Hematopoietic multipotent progenitor cell treated with erythropoietin and hydrocortisone succinate and interleukin-3 and kit ligand, for 6 days (in vitro differentiated cells): ENCODE results near the gene LIN28B.
"Not testable (repeated sequence)": the region's sequence is repeated elsewhere in the genome, so short reads cannot be mapped to it uniquely, and the experiment has no call there.

ENCODE experiments used
- DNase-seq: peaks from one replicate; pipeline ENCODE4 v3.0.0-alpha.2; 2015

Gene LIN28B

DNA sequence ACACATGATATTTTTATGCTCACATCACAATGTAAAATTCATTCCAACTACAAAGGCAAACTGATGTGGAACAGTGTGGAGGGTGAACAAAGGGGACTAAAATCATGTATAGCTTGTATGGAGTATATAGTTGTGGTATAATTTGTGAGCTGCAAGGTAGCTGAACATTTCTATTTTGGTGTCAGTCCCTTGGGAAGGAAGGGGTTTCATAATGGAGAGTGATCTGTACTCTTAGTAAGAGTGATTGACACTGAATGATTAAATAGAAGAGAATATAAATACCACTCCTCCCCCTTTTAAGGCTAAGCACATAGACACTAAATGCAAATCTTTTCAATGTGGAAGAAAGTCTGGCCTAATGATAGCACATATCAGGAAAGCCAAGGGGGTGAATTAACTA is 118.3 kb downstream of the LIN28B start:
- DNase-seq = no peak

DNA sequence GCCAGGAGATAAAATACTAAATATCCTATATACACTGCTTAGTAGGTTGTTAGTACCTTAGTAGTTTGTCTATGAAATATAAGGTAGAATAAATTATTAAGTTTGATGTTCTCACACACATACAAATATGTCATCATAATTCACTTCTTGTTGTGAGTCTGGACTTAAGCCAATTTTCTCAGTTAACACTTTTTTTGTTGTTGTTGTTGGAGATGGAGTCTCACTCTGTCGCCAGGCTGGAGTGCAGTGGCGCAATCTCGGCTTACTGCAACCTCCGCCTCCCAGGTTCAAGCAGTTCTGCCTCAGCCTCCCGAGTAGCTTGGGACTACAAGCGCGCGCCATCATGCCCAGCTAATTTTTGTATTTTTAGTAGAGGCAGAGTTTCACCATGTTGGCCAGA is 119.5 kb downstream of the LIN28B start:
- DNase-seq = not testable (repeated sequence)

DNA sequence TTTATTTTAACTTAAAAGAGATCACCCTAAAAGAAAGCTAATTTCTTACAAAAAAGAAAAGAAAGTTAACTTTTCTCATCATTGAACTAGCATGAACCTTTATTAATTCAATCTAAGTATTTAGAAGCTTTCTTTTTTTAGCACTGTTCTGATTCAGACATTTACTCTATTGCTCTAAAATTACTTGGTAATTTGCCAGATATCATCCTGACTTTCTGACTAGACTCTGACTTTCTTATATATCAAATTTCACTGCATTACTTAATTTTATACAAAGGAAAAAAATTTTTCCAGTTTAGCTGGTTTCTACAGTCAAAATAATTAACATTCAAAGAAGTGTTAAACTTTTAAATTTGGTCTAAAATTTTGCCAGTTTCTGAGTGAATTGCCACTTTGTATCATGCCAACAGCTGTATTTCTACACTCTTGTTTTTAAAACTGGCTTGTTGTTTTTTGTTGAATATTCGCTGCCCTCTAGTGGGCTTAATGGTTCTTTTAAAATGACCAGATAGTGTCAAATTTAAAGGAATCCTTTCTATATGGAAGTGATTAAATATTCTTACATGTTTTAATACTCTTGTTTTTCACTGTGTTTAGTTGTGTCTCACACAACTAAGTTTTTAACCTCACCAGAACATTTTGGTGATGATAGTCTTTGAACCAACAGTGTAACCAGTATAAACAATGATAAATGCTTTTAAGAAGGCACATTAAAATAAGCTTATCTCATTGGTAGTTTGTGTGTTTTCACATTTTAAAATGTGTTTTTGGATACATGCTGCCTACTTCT is 120.9 kb downstream of the LIN28B start:
- peak; percentile 72 for DNase-seq

DNA sequence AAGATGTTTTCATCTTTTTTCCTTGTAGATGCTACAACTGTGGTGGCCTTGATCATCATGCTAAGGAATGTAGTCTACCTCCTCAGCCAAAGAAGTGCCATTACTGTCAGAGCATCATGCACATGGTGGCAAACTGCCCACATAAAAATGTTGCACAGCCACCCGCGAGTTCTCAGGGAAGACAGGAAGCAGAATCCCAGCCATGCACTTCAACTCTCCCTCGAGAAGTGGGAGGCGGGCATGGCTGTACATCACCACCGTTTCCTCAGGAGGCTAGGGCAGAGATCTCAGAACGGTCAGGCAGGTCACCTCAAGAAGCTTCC is 121.4 kb downstream of the LIN28B start:
- DNase-seq = no peak

DNA sequence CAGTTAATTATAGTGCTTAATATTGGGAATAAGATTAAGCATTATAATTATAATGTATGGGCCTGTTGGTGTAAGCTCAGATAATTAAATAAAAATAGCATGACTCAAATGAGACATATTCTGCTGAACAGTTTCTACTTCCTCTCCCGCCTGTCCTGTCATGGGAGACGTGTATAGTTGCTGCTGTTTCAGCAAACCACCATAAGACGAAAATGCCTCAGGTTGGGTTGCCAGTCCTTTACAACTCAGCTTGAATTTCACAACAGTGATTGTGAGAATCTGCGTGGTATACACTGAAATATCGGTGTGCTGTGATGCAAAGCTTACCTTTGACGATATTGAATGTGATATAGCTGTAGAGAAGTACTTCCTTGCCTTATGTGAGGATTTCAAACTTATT is 123.4 kb downstream of the LIN28B start:
- no peak for DNase-seq

DNA sequence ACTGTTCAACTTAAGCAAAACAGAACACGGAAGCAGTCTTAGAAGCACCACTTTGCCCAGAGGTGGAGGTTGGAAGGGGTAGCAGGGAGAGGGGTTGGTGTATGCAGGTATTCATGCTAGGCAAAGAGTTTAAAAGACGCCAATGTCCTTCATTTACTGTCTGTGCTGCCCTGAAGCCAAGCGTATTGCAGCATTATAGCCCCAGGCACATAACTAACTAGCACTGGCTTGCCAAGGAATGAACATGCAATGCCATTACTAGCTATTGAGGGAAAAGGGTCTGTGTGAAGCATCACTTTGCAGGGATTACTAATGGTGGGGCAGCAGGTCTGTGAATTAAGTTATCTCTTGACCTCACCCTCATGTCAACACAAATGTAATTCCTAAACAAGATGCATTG is 124.8 kb downstream of the LIN28B start:
- DNase-seq = not testable (repeated sequence)

DNA sequence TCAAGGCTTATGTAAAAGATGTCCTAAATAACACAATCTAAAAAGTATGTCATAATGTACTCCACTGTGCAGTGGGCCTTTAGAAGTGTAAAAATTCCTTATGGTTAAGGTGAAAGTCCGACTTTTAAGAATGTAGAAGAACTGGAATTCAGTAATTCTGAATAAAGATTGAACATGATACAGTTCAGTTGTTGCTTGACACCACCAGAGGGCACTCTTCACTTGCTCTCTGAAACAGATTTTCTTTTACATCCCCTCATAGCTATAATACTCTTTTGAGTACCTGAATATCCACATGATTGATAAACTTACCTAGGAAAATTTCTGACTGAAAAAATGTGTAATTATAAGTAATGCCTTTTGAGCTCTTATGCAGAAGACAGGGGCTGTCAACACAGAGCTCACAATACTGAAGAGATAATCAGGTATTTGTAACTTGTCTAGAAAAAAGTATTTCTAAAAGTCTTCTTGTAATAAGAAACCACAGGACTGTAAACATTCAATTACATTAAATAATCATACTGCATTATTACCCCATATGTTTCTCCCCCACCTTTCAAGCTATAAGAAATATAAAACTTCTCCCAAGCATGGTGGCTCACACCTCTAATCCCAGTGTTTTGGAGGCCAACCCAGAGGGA is 130.8 kb downstream of the LIN28B start:
- DNase-seq = peak; percentile 75

DNA sequence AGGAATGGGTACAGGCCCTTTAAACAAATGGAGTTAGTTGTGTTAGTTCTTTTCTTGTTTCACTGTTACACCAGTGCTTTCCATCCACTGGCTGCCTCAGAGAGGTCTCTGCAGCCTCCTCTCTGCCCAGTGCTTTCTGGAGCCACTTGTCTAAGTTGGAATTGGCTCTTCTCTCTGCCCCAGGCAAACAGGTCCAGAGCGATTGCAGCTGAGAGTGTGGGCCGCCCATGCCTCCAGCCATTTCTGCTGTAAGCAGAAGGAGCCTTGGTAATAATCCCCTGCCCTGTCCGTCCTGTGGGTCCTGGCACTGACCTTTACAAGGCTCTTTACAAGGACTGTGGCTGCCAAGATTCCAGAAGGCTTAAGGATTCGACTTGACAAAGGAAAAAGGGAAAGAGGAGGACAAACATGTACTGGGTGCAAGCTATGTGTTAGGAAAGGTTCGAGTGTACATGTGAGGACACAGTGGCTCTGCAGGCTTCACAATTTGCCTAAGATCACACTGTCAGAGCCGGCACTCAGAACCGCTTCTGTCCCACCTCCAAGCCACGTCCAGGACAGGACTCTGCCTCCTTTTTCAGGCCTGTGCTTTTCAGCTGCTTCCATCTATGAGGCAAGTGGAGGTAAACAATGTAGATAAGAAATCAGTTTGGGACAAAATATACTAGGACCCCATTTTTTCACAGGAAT is 134.4 kb downstream of the LIN28B start:
- no peak for DNase-seq

DNA sequence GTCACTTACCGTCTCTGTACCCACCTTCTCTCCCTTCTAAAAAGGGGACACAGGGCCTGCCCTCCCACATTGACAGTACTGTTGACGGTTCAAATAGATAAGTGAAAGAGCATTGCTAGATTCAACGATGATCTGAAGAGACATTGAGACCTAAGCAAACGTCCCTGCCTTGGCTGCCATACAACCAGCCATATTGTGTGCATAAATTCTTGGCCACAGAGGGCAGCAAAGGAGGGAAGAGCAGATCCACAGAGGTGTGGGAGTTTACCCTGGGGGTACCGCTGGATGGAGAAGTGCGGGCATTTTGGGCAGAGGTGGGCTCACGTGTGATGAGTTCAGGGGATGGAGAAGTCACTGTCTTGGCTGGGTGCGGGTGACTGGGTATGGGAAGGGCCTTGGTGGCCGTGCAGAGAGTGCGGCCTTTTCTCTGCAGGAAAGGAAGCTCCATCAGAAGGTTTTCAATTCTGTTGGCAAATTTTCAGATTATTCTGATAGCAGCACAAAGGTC is 137.3 kb downstream of the LIN28B start:
- DNase-seq = no peak

DNA sequence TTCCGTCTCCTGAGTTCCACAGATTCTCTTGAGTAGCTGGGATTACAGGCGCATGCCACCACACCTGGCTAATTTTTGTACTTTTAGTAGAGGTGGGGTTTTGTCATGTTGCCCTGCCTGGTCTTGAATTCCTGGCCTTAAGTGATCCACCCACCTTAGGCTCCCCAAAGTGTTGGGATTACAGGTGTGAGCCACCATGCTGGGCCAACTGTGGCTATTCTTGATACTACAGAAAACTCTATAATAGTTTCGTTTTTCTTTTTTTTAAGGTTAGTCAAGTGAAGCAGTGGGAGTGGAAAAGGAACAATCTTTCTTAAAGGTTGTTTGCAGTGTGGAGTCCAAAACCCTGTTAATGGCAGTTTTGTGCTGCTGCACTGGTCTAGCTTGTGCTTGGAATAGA is 138.2 kb downstream of the LIN28B start:
- no peak for DNase-seq

DNA sequence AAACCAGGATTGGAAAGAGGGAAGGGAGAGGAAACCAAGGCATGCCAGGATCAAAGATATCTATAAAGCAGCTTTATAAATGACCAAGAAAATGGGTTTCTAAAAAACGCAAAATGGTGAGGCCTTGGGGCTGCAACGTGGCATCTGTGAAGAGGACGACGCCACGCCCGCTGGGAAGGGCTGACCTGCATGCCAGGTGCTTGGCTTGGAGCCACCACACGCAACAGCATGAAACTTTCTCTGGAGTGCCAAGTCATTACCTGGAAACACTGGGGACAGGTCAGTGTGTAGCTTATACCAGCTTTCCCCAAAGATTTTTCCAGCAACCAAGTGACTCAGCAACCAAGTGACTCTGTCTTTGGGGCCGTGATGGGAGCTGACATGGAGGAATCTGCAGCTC is 140.4 kb downstream of the LIN28B start:
- no peak for DNase-seq

DNA sequence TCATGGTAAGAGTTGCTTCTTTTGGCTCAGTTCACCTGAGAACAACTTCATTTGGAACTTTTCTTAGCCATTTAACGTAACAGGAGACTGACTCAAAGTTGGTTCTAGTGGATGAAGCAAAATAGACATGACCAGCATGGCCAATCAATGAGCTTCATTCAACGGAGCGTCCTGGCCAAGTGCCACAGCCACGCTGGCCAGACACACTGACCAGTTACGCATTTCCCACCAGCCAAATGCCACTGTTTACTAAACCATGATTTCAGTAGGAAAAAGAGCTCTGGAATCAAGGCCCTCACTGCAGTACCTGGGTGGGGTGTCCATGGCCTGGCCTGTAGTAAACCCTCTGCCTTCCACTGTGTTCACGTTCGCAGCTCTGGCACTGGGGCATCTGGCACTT is 142.5 kb downstream of the LIN28B start:
- no peak for DNase-seq

DNA sequence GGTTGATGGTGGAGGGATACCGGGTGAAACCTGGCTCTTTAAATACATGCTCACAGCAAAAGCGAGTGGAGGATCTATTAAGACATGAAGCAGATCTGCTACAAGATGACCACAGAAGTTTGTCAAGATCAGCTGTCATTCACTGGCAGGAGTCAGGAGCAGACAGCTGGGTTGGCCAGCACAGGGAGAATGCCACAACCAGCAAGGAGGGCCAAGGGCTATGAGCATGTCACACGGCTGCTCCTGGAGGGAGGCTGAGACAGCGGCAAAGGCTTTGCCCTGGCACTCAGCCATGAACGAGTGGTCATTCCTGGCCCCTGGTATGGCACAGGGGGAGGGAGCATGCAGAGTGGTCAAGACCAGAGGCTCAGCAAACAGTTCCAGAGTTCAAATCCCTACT is 145.3 kb downstream of the LIN28B start:
- no peak for DNase-seq

DNA sequence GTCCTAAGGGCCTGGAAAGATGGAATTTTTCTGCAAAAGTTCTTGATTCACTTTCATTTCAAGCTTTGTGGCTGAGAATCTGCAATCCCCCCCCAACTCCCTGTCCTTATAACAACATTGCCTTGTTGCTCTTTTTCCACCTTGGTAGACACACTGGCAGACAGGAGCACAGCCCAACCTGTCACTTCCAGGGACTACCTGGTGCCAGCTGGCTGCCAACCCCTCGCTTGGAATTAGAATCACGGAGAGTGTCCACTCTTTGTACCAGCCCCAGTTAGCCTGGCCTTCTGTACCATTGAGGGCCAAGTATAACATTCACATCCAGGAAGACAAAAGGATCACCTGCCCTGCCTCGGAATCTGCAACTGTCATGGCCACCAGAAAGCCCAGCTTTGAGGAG is 148.2 kb downstream of the LIN28B start:
- DNase-seq = no peak

DNA sequence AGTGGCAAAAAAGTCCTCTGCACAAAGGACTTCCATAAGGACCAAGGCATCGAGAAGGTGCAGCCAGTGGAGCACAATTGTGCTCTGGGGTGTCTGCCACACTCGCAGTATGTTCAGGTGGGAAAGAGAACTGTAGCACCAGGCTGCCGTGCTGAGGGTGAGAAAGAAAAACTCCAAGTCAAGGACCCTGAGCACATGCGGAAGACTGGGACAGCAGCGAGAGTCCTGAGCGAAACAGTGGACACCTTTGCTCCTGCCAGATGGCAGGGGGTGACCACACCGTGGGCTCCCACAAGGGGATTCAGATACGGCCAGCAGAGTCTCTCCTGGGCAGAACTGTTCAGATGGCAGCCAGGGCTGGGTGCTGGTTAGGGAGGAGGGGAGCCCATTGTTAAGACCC is 149.4 kb downstream of the LIN28B start:
- no peak for DNase-seq

DNA sequence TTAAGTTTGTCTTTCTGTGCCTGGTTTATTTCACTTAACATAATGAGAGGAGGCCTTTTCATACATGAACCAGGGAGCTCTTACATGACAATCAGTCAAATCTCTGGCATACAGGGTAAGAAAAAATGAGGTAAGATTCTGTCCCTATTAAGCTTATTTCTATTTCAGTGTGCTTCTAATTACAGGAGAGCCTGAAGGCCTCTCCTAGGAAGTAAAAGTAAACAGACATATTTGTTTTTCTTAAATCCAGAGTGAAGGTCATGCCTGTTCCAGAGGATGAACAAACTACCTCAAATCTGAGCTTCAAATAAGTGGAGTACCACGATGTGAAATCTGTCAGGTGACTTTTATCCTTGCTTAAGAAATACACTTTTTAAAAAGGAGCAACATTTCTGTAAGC is 150.3 kb downstream of the LIN28B start:
- DNase-seq = no peak

DNA sequence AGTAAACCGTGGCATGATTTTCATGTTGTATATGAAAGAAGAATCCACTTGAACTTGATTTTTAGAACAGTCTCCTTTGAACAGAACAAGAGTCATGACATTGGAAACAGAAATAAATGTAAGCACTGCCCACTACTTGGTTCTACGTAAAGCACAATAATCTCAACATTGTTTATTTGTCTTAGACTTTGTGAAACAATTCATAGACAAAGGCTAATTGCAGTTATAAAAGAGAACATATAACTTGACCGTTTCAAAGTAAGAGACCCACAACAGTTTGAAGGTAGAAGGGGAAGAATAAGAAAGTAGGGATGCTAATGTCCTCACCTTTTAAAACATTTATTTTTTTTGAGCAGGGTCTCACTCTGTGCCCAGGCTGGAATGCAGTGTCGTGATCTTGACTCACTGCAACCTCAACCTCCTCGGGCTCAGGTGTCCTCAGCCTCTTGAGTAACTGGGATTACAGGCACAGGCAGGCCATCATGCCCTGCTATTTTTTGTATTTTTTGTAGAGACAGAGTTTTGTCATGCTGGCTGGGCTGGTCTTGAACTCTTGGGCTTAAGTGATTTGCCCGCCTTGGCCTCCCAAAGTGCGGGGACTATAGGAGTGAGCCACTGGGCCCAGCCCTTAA is 151.8 kb downstream of the LIN28B start:
- no peak for DNase-seq

DNA sequence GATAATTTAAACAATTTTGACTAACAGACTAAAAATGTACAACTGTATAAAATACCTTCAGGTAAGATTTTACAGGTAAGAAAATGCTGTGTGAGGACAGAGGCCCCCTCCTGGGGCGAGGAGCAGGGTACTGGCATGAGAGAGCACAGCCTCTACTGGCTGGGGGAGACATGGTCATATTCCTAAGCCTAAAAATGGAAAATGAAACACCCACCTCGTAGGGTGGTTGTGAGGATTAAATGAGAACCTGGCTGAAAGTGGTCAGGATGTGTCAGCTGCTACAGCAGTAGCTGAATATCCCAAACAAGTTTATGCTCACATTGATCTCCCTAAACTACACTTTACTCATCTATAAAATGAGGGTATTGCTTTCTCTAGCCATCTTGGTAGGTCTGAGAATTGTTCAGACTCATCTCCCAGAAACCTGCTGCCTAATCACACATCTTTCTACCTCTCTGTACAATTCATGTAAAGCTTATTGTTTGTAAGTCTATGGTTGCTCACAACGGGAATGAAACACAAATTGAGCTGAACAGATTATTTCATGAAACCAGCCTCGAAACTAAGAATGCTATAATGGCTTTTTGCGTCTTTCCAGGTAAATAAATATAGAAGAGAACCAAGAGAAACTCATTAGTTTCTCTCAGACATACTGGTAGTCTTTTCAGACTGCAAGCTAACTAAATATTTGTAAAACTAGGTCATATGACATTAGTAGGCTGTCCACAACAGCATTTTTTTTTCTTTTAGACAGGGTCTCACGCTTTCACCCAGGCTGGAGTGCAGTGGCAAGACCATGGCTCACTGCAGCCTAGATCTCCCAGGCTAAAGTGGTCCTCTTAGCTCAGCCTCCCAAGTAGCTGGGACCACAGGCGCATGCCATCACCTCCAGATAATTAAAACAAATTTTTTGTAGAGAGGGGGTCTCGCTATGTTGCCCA is 153.3 kb downstream of the LIN28B start:
- DNase-seq = no peak

DNA sequence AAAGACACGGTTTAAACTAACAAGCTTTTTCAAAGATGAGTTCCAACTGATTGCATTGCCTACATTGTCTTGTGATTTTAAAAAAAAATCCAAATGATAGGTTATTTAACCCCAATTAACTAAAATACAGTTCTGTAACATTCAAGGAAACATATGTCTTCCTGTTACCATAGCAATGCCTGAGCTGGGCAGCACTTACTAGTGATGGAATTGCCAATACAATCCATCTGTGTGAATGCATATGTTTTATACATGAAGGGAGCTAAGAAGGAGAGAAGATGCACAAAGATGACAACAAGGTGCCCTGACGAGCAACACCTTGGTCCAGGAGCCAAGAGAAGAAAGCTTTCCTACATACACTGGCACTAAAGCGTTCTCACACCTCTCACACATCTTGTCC is 154.2 kb downstream of the LIN28B start:
- DNase-seq = no peak

DNA sequence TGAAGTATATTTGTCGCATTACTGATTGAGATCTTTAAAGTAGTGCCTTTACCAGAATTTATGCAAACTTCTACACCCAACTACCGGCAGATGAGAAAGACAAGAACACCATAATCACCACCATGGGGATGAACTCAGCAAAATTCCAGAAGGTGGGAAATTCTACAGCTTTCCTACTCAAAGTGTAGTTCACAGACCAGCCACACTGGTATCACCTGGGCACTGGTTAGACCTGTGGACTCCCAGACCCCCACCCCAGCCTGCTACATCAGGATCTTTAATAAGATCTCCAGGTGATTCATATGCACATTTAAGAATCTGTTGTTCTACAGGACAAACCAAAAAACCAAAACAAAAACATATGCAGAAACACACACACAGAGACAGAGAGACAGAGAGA is 155.0 kb downstream of the LIN28B start:
- DNase-seq = no peak

DNA sequence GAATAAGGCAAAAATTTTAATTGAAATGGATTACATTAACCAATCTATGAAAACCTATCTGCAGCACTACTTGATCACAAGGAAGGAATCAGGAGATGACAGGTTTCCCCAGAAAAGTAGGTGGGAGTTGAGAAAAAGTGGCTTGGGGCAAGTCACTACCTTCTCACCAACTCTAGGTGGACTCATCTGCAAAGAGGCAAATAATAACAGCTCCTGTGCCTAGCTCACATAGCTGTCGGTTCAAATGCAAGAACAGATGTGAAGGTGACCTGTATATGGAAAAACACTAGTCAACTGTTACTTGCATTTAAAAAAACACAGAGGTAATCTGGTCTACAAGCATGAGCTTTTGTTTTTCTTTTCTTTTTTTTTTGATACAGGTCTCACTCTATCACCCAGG is 155.7 kb downstream of the LIN28B start:
- no peak for DNase-seq

DNA sequence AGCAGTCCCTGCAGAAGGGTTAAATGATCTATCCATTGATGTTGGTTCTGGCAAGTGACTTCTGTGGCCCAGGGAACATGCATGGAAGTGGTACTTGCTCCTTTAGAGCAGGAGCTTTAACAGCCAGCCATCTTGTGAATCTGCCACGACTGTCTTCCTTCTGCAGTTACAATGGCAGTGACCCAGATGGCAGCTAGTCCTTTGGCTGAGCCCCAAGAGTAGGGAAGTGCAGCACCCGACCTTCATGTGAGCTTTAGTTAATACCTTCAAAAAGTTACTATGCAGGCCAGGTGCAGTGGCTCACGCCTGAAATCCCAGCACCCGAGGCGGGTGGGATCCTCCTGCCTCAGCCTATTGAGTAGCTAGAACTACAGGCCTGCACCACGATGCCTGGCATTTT is 156.5 kb downstream of the LIN28B start:
- no peak for DNase-seq

DNA sequence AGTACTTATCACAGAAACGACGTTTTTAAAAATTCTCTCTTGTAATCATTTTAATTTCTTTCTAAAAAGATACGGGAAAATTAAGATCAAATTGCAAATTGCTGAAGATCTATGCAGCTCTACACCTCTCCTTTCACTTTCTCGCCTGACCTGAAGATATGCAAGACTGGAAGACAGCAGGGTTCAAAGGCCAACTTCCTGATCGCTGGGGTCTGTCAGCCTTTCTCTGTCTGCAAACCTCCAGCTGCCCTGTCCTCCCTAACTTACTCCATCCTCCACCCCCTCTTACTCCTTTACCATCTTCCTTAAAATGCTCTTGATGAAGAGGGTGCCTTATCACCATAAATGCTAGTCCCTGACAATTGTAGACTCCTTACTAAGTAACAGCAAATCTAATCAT is 159.2 kb downstream of the LIN28B start:
- no peak for DNase-seq
